ENCODE data around the gene SPAG5. TPM values are rescaled to one million over a fixed set of nuclear protein-coding genes. Genes with fewer than 3 reads are reported as not detected.

The SPAG5 gene, protein sequence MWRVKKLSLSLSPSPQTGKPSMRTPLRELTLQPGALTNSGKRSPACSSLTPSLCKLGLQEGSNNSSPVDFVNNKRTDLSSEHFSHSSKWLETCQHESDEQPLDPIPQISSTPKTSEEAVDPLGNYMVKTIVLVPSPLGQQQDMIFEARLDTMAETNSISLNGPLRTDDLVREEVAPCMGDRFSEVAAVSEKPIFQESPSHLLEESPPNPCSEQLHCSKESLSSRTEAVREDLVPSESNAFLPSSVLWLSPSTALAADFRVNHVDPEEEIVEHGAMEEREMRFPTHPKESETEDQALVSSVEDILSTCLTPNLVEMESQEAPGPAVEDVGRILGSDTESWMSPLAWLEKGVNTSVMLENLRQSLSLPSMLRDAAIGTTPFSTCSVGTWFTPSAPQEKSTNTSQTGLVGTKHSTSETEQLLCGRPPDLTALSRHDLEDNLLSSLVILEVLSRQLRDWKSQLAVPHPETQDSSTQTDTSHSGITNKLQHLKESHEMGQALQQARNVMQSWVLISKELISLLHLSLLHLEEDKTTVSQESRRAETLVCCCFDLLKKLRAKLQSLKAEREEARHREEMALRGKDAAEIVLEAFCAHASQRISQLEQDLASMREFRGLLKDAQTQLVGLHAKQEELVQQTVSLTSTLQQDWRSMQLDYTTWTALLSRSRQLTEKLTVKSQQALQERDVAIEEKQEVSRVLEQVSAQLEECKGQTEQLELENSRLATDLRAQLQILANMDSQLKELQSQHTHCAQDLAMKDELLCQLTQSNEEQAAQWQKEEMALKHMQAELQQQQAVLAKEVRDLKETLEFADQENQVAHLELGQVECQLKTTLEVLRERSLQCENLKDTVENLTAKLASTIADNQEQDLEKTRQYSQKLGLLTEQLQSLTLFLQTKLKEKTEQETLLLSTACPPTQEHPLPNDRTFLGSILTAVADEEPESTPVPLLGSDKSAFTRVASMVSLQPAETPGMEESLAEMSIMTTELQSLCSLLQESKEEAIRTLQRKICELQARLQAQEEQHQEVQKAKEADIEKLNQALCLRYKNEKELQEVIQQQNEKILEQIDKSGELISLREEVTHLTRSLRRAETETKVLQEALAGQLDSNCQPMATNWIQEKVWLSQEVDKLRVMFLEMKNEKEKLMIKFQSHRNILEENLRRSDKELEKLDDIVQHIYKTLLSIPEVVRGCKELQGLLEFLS
- 4.3 and 6.2 TPM in 2 replicates for total RNA-seq

- H3K79me2 ChIP-seq (ENCODE audit: insufficient read depth, low read length) = peaks cover 23% of the 10 kb centered on the region
- no peaks in the 10 kb centered on the region for H3K9me3 ChIP-seq (ENCODE audit: low read depth, low read length)
- no peaks in the 10 kb centered on the region for H3K36me3 ChIP-seq (ENCODE audit: insufficient read depth, low read length)
- peak within 1 kb of the TSS; percentile 88 for H3K4me2 ChIP-seq (ENCODE audit: insufficient read depth, low read length)
- peak; percentile 99 for DNase-seq (ENCODE audit: insufficient read length, low spot score, missing footprints)
- H3K4me3 ChIP-seq (ENCODE audit: insufficient read depth, low read length) = peak within 1 kb of the TSS; percentile 84
- TF ChIP-seq, protein P1, sequence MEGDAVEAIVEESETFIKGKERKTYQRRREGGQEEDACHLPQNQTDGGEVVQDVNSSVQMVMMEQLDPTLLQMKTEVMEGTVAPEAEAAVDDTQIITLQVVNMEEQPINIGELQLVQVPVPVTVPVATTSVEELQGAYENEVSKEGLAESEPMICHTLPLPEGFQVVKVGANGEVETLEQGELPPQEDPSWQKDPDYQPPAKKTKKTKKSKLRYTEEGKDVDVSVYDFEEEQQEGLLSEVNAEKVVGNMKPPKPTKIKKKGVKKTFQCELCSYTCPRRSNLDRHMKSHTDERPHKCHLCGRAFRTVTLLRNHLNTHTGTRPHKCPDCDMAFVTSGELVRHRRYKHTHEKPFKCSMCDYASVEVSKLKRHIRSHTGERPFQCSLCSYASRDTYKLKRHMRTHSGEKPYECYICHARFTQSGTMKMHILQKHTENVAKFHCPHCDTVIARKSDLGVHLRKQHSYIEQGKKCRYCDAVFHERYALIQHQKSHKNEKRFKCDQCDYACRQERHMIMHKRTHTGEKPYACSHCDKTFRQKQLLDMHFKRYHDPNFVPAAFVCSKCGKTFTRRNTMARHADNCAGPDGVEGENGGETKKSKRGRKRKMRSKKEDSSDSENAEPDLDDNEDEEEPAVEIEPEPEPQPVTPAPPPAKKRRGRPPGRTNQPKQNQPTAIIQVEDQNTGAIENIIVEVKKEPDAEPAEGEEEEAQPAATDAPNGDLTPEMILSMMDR (IDR thresholded peaks at IDR 0.05; ENCODE audit: extremely low read depth, low read depth, low read length) = no peak
- H3K27me3 ChIP-seq (ENCODE audit: insufficient read depth, low read length) = no peaks in the 10 kb centered on the region
- H3K4me1 ChIP-seq (ENCODE audit: insufficient read depth, low read length) = peaks cover 16% of the 10 kb centered on the region
- peak within 1 kb of the TSS; percentile 94 for H2AFZ ChIP-seq (ENCODE audit: low read length)
- H3K27ac ChIP-seq (ENCODE audit: low read depth, low read length) = peak within 1 kb of the TSS; percentile 96
- H4K20me1 ChIP-seq (ENCODE audit: insufficient read depth, low read length) = no peaks in the 10 kb centered on the region
Observed at GRCh38 chr17:28598799-28599310, at the start of gene SPAG5. Gene SPAG5, minus strand, starts transcription at chr17:28599025. Its CDS starts 79 bp downstream, at chr17:28598946.

- Histone ChIP-seq H3K36me3 (ENCODE audit: insufficient read depth, low read length) (peaks cover 32% of the 10 kb centered on the region), H2AFZ (ENCODE audit: low read length) (peak overlapping the region; percentile 61), H3K9me3 (ENCODE audit: low read depth, low read length) (no peaks in the 10 kb centered on the region), H3K4me3 (ENCODE audit: insufficient read depth, low read length) (peak overlapping the region; percentile 27), H3K4me1 (ENCODE audit: insufficient read depth, low read length) (peaks cover 24% of the 10 kb centered on the region), H3K27ac (ENCODE audit: low read depth, low read length) (peak overlapping the region; percentile 81), H3K79me2 (ENCODE audit: insufficient read depth, low read length) (peaks cover 36% of the 10 kb centered on the region), H3K4me2 (ENCODE audit: insufficient read depth, low read length) (peak overlapping the region; percentile 87), H4K20me1 (ENCODE audit: insufficient read depth, low read length) (peaks cover 18% of the 10 kb centered on the region), H3K27me3 (ENCODE audit: insufficient read depth, low read length) (no peaks in the 10 kb centered on the region)
- TF ChIP-seq, protein P1 (IDR thresholded peaks at IDR 0.05; ENCODE audit: extremely low read depth, low read depth, low read length) = no peak
- DNase-seq (ENCODE audit: insufficient read length, low spot score, missing footprints) = no peak
Observed at GRCh38 chr17:28646039-28646754, 47.4 kb upstream of the SPAG5 start.

DNA sequence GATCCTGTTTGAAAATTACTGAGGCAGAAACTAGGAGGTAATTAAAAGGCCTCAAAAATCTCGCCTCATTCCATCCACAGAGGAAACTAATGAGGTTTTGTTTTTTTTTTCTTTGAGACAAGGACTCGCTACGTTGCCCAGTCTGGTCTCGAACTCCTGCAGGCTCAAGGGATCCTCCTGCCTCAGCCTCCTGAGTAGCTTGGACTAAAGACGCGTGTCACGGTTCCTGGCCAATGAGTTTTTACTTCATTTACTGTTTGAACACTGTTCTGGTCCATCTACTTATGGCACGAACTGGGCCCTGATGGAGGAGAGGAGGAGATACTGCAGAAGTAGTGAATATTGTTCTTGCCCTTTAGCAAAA, 46.7 kb upstream of the SPAG5 start:
- peaks cover 42% of the 10 kb centered on the region for H3K79me2 ChIP-seq (ENCODE audit: insufficient read depth, low read length)
- H2AFZ ChIP-seq (ENCODE audit: low read length) = peak overlapping the region; percentile 78

More for the DNA sequence above, 46.7 kb upstream of the SPAG5 start:
- H3K36me3 ChIP-seq (ENCODE audit: insufficient read depth, low read length) = peaks cover 39% of the 10 kb centered on the region
- TF ChIP-seq, protein P1 (IDR thresholded peaks at IDR 0.05; ENCODE audit: extremely low read depth, low read depth, low read length) = no peak
- H3K9me3 ChIP-seq (ENCODE audit: low read depth, low read length) = no peaks in the 10 kb centered on the region
- H3K4me3 ChIP-seq (ENCODE audit: insufficient read depth, low read length) = peak overlapping the region; percentile 91
- no peak for DNase-seq (ENCODE audit: insufficient read length, low spot score, missing footprints)
- H4K20me1 ChIP-seq (ENCODE audit: insufficient read depth, low read length) = peaks cover 18% of the 10 kb centered on the region
- peaks cover 24% of the 10 kb centered on the region for H3K4me1 ChIP-seq (ENCODE audit: insufficient read depth, low read length)
- H3K27ac ChIP-seq (ENCODE audit: low read depth, low read length) = peak overlapping the region; percentile 81
- H3K4me2 ChIP-seq (ENCODE audit: insufficient read depth, low read length) = peak overlapping the region; percentile 87
- no peaks in the 10 kb centered on the region for H3K27me3 ChIP-seq (ENCODE audit: insufficient read depth, low read length)
